COR-L47 (cell line): Measurements from ENCODE around the gene VPS13C.

ENCODE experiments used
- DNase-seq: peaks from one replicate; lab custom pipeline; 2025; lab: John Stamatoyannopoulos, UW

VPS13C gene, protein sequence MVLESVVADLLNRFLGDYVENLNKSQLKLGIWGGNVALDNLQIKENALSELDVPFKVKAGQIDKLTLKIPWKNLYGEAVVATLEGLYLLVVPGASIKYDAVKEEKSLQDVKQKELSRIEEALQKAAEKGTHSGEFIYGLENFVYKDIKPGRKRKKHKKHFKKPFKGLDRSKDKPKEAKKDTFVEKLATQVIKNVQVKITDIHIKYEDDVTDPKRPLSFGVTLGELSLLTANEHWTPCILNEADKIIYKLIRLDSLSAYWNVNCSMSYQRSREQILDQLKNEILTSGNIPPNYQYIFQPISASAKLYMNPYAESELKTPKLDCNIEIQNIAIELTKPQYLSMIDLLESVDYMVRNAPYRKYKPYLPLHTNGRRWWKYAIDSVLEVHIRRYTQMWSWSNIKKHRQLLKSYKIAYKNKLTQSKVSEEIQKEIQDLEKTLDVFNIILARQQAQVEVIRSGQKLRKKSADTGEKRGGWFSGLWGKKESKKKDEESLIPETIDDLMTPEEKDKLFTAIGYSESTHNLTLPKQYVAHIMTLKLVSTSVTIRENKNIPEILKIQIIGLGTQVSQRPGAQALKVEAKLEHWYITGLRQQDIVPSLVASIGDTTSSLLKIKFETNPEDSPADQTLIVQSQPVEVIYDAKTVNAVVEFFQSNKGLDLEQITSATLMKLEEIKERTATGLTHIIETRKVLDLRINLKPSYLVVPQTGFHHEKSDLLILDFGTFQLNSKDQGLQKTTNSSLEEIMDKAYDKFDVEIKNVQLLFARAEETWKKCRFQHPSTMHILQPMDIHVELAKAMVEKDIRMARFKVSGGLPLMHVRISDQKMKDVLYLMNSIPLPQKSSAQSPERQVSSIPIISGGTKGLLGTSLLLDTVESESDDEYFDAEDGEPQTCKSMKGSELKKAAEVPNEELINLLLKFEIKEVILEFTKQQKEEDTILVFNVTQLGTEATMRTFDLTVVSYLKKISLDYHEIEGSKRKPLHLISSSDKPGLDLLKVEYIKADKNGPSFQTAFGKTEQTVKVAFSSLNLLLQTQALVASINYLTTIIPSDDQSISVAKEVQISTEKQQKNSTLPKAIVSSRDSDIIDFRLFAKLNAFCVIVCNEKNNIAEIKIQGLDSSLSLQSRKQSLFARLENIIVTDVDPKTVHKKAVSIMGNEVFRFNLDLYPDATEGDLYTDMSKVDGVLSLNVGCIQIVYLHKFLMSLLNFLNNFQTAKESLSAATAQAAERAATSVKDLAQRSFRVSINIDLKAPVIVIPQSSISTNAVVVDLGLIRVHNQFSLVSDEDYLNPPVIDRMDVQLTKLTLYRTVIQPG (N-terminal part only)

DNA sequence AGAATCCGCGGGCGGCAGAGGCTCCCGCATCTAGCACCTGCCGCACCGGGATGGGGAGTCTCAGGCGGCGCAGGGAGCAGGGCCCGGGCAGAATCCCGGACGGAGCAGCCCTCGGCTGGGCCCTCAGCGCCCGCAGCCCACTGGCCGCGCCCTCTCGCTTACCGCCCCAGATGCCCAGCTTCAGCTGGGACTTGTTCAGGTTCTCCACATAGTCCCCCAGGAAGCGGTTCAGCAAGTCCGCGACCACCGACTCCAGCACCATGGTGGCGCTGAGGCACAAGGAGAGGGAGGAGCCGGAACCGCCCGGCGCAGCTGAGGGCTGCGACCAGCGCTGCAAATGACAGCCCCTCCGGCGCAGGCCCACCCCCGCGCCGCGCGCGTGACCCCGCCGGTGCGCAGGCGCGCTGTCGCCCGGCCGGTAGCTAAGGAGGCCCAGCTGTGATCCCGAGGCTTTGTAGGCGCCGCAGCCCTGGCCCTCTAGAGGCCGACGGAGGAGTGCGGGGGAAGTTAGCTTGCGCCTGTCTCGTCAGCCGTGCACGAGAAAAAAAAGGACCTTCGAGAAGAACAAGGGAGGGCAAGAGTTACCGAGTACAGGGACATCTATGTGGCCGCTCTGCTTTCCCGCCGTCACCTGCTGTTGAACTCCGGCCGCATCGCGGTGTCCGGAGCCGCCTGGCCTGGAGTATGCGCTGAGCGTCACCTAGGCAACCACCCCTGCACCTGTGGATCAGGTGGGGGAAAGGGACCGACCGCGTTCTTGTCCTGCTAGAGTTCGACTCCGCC lies at the start of gene VPS13C:
VPS13C (minus strand) TSS at position 335 of the 783 bp plus-strand sequence; CDS start at position 262, 73 bp downstream.
- peak; percentile 92 for DNase-seq

DNA sequence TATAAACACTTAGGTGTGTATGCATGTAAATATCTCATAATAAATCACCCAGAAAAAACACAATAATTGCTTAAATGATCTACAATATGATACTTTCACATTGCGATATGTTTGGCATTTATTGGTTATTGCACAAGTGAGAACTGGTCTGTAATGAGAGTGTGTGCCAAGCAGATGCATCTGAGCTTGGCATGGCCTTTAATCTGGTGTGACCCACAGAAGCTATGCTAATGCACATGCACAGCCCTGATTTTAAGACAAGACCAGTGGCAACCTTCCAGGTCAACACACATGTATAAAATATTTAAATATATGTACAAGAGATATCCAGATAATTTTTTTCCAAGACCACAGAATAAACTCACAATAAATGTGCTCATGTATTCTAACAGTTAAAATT lies 49.2 kb upstream of the VPS13C start:
- DNase-seq: no peak

DNA sequence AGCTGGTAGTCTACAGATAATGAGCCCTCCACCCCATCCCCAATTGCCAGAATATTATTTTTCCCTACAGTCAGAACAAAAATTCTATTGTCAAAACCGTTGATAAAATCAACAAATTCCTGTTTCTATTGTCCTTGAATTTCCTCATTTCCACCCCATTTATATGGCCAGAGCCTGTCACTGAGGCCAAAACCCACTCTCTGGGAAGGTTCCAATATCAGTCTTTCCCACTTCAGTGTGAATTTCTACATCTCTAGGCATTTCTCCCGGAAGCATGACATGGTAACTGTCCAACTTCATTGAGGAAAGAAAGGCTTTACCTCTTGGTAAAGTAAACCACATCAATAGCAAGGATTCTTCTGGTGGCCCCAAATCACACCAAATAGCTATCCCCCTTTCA lies 48.2 kb upstream of the VPS13C start:
- no peak for DNase-seq

DNA sequence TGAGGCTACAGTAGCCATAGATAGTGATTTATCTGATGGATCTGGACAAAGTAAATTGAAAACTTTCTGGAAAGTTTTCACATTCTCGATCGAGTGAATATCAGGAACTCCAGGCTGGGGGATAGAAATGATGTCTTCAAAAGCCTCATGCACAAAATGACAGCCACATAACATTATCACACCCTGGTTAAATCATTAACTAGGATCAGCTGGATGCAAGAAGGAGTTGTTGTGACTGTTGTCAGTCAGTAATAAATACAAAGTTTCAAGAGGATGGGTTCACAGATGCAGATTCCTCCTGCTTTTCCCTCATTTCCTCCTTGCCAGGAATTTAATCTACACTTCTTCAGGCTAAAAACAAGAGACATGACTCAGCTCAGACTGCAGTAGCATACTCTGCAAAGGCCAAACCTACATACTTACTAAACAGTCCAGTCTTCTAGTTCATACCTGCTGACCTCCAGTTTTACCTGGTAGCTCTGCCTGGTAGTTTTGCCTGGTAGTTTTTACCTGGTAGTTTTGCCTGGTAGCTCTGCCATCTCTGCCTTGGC lies 47.4 kb upstream of the VPS13C start:
- DNase-seq: no peak

DNA sequence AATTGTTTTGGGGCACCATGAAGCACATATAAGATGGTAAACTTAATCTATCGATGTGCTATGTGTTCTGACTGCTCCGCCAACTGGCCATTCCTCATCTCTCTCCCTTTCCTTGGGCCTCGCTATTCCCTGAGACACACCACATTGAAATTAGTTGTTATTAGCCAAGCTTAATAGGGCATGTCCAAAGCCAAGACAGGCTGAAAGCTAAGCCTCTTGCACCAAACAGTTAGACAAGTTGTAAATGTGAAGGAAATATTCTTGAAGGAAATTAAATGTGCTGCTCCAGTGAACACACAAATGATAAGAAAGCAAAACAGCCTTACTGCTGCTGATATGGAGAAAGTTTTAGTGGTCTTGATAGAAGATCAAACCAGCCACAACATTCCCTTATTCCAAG lies 45.8 kb upstream of the VPS13C start:
- DNase-seq: no peak

DNA sequence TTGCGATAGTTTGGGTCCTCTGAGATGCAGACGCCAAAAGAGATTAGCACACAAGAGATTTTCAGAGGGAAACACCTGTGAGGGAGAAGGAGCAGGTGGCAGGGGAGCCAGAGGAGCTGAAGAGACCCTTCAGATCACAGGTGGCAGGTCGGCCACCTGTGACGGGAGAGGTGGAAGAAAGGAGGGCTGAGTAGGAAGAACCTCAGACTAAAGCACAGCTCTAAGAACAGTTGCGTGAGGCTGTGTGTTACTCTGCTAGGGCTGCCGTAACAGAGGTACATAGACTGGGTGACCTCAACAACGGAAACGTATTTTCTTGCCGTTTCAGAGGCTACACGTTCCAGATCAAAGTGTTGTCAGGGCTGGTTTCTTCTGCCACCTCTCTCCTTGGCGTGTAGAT lies 45.0 kb upstream of the VPS13C start:
- DNase-seq: no peak

DNA sequence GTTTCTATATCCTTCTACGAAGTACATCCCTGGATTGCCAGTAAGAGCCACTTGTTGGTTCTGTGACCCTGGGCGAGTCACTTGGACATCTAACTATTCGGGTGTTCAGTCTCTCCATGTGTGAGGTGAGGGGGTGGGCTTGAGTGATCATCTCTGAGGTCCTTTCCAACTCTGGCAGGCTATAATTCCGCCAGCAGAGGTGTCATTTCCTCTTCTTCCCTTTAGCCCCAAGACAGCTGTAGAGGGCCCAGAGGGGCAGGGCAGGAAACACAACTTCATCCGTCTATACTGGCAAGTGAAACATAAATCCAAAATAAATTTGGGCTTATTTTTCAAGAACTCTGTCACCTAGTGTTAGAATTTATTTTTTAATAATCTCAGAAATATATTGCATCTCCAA lies 44.6 kb upstream of the VPS13C start:
- no peak for DNase-seq

DNA sequence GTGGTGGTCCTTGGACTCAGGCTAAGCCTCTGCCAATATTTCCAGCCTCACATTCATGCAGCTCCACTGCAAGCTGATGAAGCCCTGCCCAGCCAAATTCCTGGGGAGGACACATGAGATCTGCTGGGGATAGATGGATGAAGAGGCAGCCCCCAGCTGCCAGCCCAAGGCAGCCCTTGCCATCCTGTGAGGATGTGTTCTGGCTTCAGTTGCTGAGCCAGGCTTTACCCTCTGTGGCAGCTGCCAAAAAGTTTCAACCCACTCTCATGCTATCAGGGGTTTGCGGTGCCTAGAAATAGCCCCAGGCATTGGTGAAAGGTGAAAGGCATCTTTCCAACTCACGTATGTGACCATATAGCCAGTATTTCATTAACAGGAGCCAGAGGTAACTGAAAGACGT lies 44.2 kb upstream of the VPS13C start:
- DNase-seq: no peak

DNA sequence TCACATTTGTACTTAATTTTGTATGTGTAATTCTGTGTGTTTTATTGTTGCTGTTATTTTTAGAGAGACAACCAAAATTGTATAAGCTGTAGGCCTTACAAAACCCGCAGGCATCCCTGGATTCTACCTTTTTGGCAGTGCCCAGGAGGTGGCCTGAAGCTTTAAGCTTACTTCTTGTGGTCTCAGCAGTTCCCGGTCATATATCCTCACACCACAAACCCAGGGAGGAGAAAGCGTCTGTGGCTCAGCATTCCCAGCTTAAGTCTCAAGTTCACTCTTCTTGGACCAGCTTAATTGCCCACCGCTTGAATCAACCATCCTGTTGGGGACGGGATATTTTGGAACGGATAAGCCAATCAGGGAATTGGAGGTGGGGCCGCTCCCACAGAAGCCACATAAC lies 43.2 kb upstream of the VPS13C start:
- DNase-seq: no peak

DNA sequence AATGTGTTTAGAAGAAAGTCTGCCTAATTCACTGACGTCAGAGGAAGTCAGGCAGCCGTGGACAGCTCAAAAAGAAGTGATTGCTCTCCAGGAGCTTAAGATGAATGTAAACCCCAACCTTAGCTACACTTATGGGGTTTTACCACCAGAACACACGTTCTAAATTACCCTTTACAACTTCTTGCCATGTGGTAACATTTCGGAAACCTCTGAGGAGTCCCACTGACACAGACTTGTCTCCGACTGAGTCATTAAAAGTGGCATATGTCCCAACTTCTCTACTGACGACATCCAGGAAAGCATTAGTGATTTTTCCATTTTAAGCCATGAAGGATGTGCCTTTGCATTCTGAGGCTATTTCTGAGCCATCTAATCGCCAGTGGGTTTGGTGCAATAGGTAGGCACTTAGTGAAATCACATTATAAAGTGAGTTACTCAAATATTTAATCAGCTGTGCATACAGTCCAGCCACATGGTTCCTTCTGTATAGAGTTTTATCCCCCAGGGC lies 38.9 kb upstream of the VPS13C start:
- no peak for DNase-seq

DNA sequence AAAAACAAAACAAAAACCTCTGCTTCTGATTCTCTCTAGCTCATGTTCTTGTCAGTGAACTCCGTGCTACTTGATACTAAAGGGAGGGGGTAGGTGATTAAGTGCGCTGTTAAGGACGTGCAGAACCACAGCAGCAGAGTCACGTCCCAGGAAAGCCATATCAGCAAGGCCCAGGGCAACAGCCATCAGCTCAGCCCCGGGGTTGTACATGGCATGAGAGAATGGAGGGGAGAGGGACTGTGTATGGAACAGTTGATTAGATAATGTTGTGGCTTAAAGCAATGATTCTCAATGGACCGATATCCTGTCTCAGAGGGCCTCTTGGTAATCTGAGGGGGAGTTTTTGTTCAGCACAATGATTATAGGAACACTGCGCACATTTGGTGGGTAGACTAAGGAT lies 34.1 kb upstream of the VPS13C start:
- DNase-seq: no peak

DNA sequence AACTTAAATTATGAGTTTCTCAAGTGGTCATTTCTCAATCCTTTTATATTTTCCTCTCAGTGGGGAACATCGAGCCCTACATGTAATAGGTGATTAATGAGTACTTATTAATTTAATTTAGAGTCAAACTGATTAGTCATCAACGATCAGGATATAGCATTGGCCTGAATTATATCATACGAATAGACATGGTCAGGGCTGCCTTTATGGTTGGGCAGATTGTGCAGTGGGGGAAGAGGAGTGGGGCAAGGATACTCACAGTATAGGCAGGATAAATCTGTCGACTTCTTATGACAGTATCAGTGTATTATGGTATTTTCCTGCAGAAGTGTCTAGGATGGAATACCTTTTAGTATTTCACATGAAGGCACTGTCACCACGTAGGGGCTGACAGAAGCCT lies 33.6 kb upstream of the VPS13C start:
- DNase-seq: no peak

DNA sequence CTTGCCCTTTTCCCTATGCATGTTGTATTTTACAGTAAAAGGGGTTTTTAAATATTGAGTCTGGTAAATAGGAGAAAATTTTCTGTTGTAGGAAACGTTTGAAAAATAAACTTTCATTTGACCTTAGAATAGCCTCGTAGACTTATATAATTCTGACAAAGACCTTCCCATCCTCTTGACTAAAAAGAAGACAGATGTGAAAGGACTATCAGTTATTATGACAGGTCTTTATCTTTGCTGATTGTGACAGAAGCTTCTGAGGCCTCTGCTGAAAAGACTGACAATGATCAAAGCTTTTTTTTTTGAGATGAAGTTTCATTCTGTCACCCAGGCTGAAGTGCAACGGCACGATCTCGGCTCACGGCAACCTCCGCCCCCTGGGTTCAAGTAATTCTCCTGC lies 30.7 kb upstream of the VPS13C start:
- DNase-seq: no peak

DNA sequence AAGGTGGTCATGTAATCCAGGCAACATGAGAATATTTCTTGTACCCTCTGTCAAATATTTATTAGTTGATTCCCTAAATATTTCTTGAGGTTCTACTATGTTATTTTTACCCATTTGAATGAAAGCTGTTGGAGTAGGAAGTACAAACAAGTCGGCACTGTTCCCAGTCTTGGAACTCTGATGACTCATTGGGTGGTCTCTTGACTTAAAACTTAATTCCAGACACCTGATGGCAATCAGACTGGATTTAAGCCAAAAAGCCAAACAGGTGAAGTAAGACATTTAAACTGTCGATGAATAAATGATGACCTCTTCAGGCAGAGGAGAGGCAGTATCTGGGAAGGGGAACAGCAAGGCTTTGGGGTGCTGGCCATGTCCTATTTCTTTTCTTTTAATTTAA lies 29.4 kb upstream of the VPS13C start:
- DNase-seq: no peak

DNA sequence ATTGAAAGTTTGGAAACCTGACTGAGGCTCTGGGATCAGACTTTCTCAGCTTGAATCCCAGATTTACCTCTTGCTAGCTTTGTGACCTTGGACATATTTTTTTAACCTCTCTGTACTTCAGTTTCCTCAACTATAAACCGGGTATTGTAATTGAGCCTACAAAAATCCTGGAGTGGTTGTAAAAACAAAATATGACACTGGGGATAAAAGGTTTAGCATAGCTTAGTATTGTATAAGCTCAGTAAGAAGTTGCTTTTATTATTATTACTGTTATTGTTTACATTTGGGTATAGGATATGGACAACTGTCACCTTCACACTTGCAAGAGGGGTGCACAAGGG lies 28.1 kb upstream of the VPS13C start:
- no peak for DNase-seq

DNA sequence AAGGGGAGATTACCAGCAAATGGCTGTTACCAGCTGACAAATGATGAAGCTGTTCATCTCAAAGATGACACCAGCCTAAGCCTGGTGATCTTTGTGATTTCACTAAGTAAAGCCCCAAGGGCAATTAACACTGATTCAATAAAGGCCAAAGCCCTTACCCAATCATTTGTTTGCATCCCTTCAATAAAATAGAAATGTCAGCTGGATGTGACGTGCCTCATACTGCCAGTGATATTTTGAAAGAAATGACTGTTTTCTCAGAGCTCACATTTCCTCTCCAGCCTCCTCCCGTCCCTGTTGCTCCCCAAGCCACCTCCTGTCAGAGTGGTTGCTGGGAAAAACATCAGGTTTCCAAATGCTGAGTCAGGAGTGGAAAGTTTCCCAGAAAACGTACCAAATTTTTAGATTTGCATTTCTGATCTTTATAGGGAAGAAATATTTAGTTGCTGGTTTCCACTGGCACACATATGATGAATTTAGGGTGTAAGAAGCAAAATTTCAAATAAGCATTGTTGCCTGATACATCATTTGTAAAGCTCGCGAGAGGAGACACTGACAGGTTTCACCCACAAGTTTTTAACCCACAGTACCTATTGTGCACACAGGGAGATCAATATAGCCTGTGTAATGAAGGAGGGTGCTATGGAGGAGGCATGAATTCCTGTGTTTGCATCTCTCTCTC lies 27.6 kb upstream of the VPS13C start:
- no peak for DNase-seq

DNA sequence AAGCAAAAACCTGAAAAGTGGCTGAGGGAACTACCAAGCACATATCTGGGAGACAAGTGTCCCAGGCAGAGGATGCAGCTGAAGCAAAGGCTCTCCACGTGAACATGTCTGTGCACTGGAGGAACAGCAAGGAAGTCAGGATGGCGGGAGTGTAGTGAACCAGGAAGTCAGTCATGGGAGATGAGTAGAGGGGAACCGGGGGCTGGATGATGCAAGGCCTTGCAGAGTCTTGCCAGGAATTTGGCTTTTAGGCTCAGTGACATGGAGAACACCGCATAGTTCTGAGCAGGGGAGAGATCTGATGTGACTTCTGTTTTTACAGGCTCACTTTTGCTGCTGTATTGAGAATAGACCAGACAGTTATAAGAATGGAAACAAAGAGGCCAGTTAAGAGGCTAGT lies 25.5 kb upstream of the VPS13C start:
- no peak for DNase-seq

DNA sequence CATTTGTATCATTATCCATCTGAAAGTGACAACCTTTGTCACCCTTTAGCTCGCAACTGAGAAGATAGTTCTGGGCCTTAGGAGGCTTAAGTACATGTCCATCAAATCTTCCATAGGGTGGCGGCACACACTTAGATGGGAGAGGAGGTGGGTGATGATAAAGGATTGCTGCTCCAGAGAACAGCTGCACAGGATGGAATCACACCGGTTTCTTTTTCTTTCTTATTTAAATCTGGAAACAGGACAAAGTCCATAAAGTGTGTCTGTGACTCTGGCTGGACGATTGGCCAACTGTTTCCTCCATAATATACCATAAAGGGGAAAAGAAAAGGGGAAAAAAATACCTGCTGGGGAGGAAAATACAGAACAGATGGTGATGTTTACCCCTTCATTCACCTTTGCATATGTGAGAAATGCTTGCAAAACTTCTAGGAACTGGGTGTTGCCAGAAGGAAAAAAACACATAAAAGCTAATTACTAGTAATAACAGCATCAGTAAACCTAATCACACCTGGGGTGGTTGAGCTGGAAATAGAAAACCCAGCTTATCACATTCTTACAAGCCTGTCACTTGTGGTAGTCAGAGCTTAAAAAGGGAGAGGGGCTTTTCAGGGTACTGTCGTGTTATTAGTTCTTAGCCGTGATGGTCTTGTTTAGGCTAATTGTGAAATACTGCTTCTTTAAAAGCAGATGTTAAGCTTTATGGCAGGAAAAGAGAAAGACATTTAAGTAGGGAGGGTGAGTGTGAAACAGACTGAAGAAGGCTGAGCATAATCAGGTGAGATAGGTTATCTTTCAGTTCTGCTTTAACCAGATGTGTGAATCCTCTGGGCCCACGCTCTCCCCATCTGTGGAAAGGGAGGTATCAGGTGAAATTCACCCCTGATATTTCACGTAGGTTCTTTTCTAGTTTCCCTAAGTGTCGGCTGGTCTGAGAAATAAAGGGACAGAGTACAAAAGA lies 23.2 kb upstream of the VPS13C start:
- DNase-seq: no peak

DNA sequence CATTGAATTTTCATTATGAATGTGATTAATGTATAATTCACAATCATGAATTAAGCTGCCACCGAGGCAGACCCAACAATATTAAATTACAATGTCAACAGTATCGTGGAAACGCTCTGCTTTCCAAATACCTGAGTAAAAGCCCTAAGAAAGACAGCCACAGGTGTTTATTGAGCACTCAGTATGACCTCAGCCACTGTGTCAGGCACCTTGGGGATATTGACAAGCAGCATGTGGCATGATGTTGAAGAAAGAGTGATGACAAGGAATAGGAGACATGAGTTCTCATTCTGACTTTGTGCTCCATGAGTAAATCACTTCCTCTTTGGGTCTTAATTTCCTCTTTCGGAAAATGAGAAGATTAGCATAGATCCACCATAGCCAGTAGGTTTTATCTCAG lies 19.3 kb upstream of the VPS13C start:
- no peak for DNase-seq
